IgD-negative memory B cell (primary cell): ENCODE results near the gene WIPI1. TPM values are rescaled to one million over a fixed set of nuclear protein-coding genes. Genes with fewer than 3 reads are reported as not detected.

Experiments used
- H3K27ac Mint-ChIP-seq, 3 donors: one replicate each; pipeline ENCODE4 v1.8.0; 2020 to 2022; ENCODE audit warnings: mild to moderate bottlenecking in 3 of 3, mixed read lengths in 3 of 3, moderate library complexity in 1 of 3
- H3K27me3 Mint-ChIP-seq: one replicate; pipeline ENCODE4 v1.8.0; 2021; ENCODE audit warnings: mixed read lengths
- H3K36me3 Mint-ChIP-seq: one replicate; pipeline ENCODE4 v1.8.0; 2020; ENCODE audit warnings: mild to moderate bottlenecking, mixed read lengths
- H3K4me1 Mint-ChIP-seq, 3 donors: one replicate each; pipeline ENCODE4 v1.8.0; 2020 to 2022; ENCODE audit warnings: mixed read lengths in 3 of 3, mild to moderate bottlenecking in 1 of 3
- H3K4me3 Mint-ChIP-seq, 4 donors: one replicate each; pipeline ENCODE4 v1.8.0; 2020 to 2022; ENCODE audit warnings: mild to moderate bottlenecking in 4 of 4, mixed read lengths in 4 of 4, moderate library complexity in 3 of 4
- H3K9me3 Mint-ChIP-seq, 3 donors: one replicate each; pipeline ENCODE4 v1.8.0; 2020 to 2021; ENCODE audit warnings: mixed read lengths in 3 of 3, mild to moderate bottlenecking in 1 of 3
- polyA plus RNA-seq: library from polyadenylated mRNA; unstranded; fragments of 300-500 nt; fragmentation: Illumina TruSeq; gene quantifications from one replicate; pipeline ENCODE4 v1.2.3, GENCODE V29; 2021

The WIPI1 gene
- polyA plus RNA-seq, 1 donor from 2014 or later, result 6.7 TPM

DNA sequence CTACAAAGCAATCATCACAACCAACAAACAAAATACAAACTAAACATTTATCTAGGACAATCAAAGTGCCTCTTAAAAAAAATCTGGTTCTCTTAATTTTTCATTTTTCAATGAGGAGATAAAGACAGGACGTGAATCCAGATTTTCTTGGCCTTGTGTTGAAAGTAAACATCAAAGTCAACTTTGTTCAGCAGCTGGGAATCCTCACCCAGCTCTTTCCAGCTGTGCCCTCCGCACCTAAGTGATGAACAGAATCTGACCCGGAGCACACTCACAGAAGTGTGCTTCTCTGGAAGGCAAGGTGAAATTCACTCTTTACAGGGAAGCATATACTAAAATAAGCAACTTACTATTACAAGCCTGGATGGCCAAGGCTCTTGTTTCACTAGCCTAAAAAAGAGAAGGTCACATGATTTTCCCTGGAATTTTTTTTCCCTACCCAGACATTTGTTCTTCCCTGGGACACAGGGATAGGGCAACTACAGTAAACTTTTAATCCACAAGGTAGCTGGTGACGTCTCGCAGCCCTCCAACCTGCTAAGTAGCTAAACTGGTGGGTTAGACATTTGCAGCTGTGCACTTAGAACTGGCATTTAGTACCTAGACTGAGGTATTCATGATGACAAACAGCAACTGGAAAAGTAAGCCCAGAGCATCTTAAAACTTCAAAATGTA, 3.2 kb downstream of the WIPI1 start:
- Mint-ChIP-seq H3K36me3 (peaks cover 3% of the 10 kb centered on the region), H3K4me3 (peak overlapping the region in 1 of 4 donors; percentile 72), H3K9me3 (no peaks in the 10 kb centered on the region), H3K27me3 (no peaks in the 10 kb centered on the region), H3K27ac (peak overlapping the region in 1 of 3 donors; percentile 45), H3K4me1 (peaks cover 12 to 19% (median 13%) of the 10 kb centered on the region in 3 donors)

- Mint-ChIP-seq H3K27ac (no peak overlapping the region), H3K9me3 (no peaks in the 10 kb centered on the region), H3K27me3 (no peaks in the 10 kb centered on the region), H3K4me1 (peaks cover 5 to 9% (median 5%) of the 10 kb centered on the region in 3 donors), H3K36me3 (peaks cover 3% of the 10 kb centered on the region), H3K4me3 (peak overlapping the region in 1 of 4 donors; percentile 8)
Measured at GRCh38 chr17:68452724-68453290, 4.5 kb downstream of the WIPI1 start.

- no peak overlapping the region for H3K4me3 Mint-ChIP-seq
- H3K9me3 Mint-ChIP-seq, result no peaks in the 10 kb centered on the region
- peaks cover 4 to 9% (median 4%) of the 10 kb centered on the region in 3 donors for H3K4me1 Mint-ChIP-seq
- H3K27me3 Mint-ChIP-seq, result no peaks in the 10 kb centered on the region
- H3K27ac Mint-ChIP-seq, result peak overlapping the region in 1 of 3 donors; percentile 27
- H3K36me3 Mint-ChIP-seq, result peaks cover 3% of the 10 kb centered on the region
Measured at GRCh38 chr17:68451670-68452354, 5.5 kb downstream of the WIPI1 start.

DNA sequence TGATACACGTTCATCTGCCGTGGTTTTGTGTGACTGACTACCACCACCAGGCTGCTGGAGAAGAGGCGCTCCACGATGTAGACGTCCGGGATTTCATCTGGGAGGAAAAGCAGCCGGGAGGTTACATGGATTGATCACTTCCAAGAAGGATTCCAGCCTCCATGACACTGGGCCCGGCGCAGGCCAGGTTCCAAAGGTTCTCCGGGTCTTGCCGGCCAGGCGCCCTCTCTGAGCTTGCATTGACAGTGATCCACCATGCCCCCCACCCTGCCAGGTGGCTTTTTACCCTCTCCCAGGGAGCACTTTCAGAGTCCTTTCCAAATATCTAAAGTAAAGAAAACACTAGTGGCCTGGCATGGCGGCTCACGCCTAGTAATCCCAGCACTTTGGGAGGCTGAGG, 6.5 kb downstream of the WIPI1 start:
- Mint-ChIP-seq H3K27me3 (no peaks in the 10 kb centered on the region), H3K36me3 (peaks cover 3% of the 10 kb centered on the region), H3K4me3 (no peak overlapping the region), H3K27ac (no peak overlapping the region), H3K9me3 (no peaks in the 10 kb centered on the region), H3K4me1 (peaks cover 0 to 3% (median under 1%) of the 10 kb centered on the region in 3 donors)

DNA sequence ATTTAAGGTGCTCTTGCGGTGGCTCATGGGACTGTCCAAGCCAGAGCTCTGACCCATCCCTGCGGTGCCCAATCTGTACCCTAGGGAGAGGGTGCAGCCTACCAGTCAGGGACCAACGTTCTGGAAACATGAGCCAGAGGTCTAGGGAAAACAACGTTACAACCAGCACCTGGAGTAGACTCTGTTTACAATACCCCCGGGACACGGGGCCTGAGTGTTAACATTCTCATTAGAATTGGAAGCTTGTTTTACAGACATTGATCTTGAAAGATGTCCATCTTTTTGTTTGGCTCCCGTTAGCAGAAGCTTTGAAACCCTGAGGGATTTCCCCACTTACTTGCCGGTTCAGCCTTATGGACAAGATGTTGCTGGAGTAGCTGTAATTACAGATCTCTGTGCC, 6.9 kb downstream of the WIPI1 start:
- Mint-ChIP-seq H3K4me3 (no peak overlapping the region), H3K27me3 (no peaks in the 10 kb centered on the region), H3K4me1 (peaks cover 0 to 3% (median 0%) of the 10 kb centered on the region in 3 donors), H3K9me3 (no peaks in the 10 kb centered on the region), H3K36me3 (peaks cover 3% of the 10 kb centered on the region), H3K27ac (no peak overlapping the region)

DNA sequence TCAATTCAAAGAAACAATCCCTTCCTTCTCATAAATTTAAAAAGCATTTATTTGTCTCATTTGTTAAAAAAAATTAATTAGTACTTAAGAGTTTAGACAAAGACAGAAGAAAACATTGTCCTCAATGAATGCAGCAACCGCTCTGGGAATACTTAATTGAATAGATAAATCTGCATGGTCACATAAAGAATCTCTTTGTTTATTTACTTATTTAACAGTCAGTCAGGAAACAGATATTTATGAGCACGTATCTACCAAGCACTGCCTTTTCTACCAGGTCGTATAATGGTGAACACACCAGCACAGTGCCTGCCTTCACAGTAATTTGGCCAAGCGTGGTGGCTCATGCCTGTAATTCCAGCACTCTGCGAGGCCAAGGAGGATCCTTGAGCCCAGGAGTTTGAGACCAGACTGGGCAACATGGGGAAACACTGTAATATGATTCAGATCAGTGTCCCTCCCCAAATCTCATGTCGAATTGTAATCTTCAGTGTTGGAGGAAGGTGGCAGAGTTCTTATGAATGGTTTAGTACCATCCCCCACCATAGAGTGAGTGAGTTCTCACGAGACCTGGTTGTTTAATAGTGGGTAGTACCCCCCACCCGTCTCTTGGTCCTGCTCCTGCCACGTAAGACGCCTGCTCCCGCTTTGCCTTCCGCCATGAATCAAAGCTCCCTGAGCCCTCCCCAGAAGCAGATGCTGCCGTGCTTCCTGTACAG, 8.1 kb downstream of the WIPI1 start:
- peaks cover 3% of the 10 kb centered on the region for H3K36me3 Mint-ChIP-seq
- H3K27ac Mint-ChIP-seq, result no peak overlapping the region
- H3K27me3 Mint-ChIP-seq, result no peaks in the 10 kb centered on the region
- no peak overlapping the region for H3K4me3 Mint-ChIP-seq
- peaks cover 0 to 3% (median 0%) of the 10 kb centered on the region in 3 donors for H3K4me1 Mint-ChIP-seq
- no peaks in the 10 kb centered on the region for H3K9me3 Mint-ChIP-seq

- no peak overlapping the region for H3K4me3 Mint-ChIP-seq
- H3K4me1 Mint-ChIP-seq, result no peaks in the 10 kb centered on the region
- H3K27ac Mint-ChIP-seq, result no peak overlapping the region
- H3K9me3 Mint-ChIP-seq, result no peaks in the 10 kb centered on the region
- no peaks in the 10 kb centered on the region for H3K27me3 Mint-ChIP-seq
- peaks cover 3% of the 10 kb centered on the region for H3K36me3 Mint-ChIP-seq
Measured at GRCh38 chr17:68446626-68447041, 10.7 kb downstream of the WIPI1 start.

DNA sequence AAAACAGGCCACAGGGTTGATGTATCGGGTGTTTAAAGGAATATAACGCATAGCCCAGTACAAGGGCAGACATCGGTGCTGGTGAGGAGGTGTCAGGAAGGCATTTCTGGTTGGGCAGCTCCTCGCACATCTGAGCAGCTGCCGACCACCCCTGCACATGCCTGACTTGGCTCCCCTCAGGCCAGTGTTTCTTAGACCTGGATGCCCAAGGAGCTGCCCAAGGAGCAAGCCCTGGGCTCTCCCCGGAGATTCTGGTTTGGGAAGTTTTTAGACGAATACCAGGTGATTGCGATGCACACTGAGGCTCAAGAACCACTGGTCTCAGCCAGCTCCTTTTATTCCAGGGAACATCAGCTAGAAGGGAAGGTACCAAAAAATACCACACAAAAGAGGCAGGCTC, 11.6 kb downstream of the WIPI1 start:
- Mint-ChIP-seq H3K27ac (peak overlapping the region in 1 of 3 donors; percentile 43), H3K4me1 (peaks cover 0 to 7% (median 5%) of the 10 kb centered on the region in 3 donors), H3K9me3 (no peaks in the 10 kb centered on the region), H3K27me3 (no peaks in the 10 kb centered on the region), H3K4me3 (no peak overlapping the region), H3K36me3 (peaks cover 3% of the 10 kb centered on the region)

DNA sequence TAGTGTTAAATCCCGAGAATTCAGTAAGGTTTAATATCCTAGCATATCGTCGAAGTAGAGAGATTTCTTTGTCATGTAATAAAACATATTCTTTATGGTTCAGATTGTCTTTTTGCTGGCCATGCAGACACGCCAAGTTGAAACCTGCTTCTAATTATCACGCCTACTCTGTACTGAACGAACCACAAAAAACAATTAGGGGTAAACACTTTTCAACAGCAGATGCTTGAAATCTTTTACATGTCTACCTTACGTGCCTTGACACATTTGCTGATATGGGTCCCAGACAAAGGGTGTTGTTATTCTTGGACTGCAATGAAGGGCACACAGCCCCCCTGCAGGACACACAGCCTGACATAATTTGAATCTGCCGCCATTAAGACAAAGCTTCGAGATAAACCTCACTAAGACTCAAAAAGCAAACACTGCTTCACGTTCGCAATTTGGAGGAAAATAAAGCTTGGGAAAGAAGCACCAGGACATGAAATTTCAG, 13.3 kb downstream of the WIPI1 start:
- H3K27me3 Mint-ChIP-seq, result no peaks in the 10 kb centered on the region
- H3K4me1 Mint-ChIP-seq, result peaks cover 2 to 20% (median 14%) of the 10 kb centered on the region in 3 donors
- no peak overlapping the region for H3K27ac Mint-ChIP-seq
- no peaks in the 10 kb centered on the region for H3K36me3 Mint-ChIP-seq
- no peaks in the 10 kb centered on the region for H3K9me3 Mint-ChIP-seq
- H3K4me3 Mint-ChIP-seq, result no peak overlapping the region

DNA sequence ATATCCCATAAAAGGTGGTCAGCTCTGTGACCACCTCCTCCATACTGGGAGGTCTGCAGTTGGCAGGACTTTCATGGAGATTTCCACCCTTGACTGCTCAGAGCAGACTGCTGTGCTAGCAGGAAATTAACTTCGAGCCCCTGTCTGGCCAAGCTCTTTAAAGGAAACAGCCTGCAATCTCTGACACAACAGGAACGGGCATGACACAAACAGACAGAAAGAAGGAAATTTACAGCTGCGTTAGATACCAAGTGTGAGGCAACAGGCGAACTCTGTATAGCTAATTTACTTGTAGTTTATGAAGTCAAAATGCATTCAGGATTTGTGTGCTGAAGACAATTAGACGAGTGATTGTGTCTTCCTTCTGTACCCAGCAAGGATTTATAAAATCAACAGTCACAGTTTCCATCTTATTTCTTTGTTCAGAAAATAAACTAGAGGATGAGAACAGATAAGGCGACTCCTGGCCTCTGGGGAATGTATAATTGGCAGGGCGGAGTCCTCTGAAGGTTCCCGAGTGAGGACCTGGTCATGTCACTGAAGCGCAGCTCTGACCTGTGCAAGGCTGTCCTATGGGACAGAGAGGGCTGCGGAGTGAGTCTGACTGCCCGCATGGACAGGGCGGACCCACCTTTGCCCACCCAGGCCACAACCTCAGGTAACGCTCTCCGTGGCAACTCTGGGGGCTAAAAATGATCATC, 16.1 kb downstream of the WIPI1 start:
- Mint-ChIP-seq H3K4me3 (peak overlapping the region in 2 of 4 donors; percentile 10 to 33), H3K36me3 (peaks cover 3% of the 10 kb centered on the region), H3K27ac (peak overlapping the region in 2 of 3 donors; percentile 39 to 76)

DNA sequence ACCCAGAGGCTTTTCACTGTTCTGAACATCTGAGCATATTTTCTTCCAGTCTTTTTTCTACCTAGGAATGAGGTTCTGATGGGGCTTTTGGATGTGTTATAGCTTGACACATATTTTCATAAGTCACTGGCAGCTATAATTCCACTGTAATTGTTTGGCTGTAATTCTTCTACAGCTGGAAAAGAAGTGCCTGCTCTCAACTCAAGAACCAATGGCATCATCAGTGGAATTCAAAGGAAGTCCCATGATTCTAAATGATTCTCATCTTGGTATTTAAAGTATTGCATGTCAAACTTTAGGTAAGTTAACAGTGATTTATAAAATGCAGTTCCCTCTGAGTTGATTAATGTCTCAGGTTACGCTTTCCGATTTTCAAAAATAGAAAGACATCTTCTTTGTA, 16.8 kb downstream of the WIPI1 start:
- Mint-ChIP-seq H3K36me3 (peaks cover 3% of the 10 kb centered on the region), H3K4me1 (peaks cover 21 to 43% (median 35%) of the 10 kb centered on the region in 3 donors), H3K4me3 (peak overlapping the region in 2 of 4 donors; percentile 10 to 33), H3K27me3 (no peaks in the 10 kb centered on the region), H3K27ac (peak overlapping the region in 2 of 3 donors; percentile 39), H3K9me3 (no peaks in the 10 kb centered on the region)

More for the DNA sequence above, 16.1 kb downstream of the WIPI1 start:
- H3K4me1 Mint-ChIP-seq, result peaks cover 16 to 41% (median 33%) of the 10 kb centered on the region in 3 donors
- H3K27me3 Mint-ChIP-seq, result no peaks in the 10 kb centered on the region
- H3K9me3 Mint-ChIP-seq, result no peaks in the 10 kb centered on the region

DNA sequence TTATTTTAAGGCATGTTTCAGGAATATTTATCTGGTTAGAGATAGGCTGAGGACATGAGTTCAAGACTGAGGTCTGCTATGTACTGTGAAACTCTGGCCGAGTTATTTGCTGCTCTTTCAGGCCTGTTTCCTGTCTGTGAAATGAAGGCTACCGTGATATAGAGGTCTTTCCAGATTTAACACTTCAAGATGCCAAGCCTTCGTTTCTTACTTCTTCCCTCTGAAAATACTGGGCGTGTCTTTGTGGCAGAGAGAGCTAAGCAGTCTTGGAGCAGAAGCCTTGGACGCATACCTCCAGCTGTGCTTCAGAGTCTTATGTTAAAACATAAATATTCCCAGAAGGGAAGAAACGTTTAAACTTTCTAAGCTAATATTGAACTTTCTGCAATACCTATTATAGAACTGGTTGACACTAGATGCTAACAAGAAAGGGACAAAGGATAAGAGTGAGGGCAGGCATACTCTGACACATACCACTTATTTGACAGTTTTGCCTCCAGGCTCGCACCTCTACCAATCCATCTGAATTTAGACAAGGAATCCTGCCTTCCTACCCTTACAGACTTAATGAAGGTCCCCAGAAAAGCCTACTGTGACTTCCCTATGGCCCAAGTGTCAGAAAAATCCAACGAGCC, 17.5 kb downstream of the WIPI1 start:
- Mint-ChIP-seq H3K36me3 (peaks cover 3% of the 10 kb centered on the region), H3K4me1 (peaks cover 21 to 43% (median 35%) of the 10 kb centered on the region in 3 donors), H3K27me3 (no peaks in the 10 kb centered on the region), H3K4me3 (no peak overlapping the region), H3K27ac (peak overlapping the region in 2 of 3 donors; percentile 11 to 61), H3K9me3 (no peaks in the 10 kb centered on the region)

GRCh38 chr17:68437979-68438822, 19.1 kb downstream of the WIPI1 start:
- Mint-ChIP-seq H3K4me3 (peak overlapping the region; percentile 58 to 93 (median 78)), H3K27me3 (no peaks in the 10 kb centered on the region), H3K36me3 (peaks cover 3% of the 10 kb centered on the region), H3K27ac (peak overlapping the region; percentile 48 to 80 (median 49)), H3K4me1 (peaks cover 21 to 43% (median 35%) of the 10 kb centered on the region in 3 donors), H3K9me3 (no peaks in the 10 kb centered on the region)
